ENCODE data around the gene ZNF48.

The ZNF48 gene

DNA sequence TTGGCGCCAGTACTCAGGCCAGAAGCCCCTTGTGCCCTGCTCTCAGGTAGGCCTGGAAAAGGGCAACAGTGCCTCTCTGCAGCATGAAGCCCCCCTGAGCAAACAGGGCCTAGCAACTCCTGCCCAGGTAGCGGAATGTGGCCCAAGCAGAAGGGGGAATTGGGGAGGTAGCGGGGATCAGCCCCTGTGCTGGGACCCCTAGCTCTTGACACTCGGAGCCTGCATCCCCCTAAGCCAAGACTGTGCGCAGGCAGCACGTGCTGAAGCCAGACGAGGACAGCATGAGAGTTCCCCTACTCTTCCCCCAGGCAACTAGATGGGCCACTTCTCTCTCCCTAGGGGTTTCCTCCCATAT is 39.3 kb upstream of the ZNF48 start:
- Mint-ChIP-seq H3K27me3 (no peaks in the 10 kb centered on the region), H3K4me1 (ENCODE audit: low read depth) (peaks cover 45% of the 10 kb centered on the region), H3K9me3 (no peaks in the 10 kb centered on the region), H3K4me3 (peak overlapping the region; percentile 95), H3K27ac (peak overlapping the region; percentile 94), H3K36me3 (ENCODE audit: low read depth) (peaks cover 39% of the 10 kb centered on the region)

DNA sequence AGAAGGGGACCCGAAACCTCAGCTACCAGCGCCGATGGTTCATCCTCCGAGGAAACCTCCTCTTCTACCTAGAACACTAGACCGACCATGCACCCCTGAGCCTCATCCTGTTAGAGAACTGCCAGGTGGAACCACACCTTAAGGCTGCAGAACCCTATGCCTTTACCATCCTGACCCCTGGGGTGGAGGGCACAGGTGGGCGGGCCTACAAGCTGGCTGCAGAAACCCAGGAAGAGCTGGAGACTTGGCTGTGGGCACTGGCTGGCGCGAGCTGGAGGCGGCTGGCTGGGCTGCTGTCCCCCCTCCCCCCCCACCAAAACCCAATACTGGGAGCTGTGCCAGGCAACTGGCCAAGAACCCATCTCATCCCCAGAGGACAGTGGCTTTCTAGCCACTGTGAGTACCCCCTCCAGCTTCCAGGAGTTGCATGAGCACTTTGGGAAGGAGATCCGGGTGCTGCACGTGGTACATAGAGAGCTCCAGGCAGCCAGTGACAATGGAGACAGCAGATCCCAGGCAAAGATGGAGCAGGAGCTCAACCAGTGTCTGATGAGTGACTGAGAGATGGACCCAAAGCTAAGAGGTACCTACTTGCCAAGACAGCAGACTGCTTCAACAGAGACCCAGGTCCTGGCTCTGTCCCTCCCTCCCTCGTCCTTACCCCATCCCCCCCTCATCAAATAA is 38.7 kb upstream of the ZNF48 start:
- peak overlapping the region; percentile 94 for H3K27ac Mint-ChIP-seq
- no peaks in the 10 kb centered on the region for H3K27me3 Mint-ChIP-seq
- H3K36me3 Mint-ChIP-seq (ENCODE audit: low read depth) = peaks cover 38% of the 10 kb centered on the region
- H3K4me1 Mint-ChIP-seq (ENCODE audit: low read depth) = peaks cover 39% of the 10 kb centered on the region
- no peaks in the 10 kb centered on the region for H3K9me3 Mint-ChIP-seq
- peak overlapping the region; percentile 95 for H3K4me3 Mint-ChIP-seq

DNA sequence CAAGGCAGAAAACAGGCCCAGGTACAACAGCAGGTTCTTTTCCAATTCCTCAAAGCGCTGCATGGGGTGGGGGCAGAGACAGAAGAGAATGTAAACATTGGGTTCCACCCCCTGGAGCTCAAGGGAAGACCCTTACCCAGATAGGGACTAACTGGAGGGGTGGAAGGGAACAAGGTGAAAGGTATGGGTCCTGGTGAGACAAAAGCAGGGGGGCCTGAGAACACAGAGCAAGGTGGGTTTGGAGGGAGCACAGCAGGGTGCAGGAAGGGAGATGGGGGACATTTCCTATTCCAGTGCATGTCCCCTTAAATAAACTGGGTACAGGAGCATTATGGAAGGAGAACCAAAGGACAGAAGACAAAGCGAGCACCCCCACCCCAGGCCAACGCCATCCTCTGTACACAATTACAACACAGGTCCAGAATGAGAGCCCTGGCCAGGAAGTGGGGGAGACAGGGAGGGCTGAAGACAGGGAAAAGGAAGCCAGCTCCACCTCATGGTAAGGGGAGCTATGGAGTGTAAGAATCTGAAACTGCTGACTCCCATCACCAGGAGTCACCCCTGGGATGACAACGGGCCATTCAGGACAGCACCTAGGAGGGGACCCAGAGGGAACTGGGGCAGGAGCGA is 38.0 kb upstream of the ZNF48 start:
- peaks cover 32% of the 10 kb centered on the region for H3K4me1 Mint-ChIP-seq (ENCODE audit: low read depth)
- no peak overlapping the region for H3K4me3 Mint-ChIP-seq
- no peaks in the 10 kb centered on the region for H3K27me3 Mint-ChIP-seq
- peak overlapping the region; percentile 2 for H3K27ac Mint-ChIP-seq
- H3K9me3 Mint-ChIP-seq = no peaks in the 10 kb centered on the region
- peaks cover 35% of the 10 kb centered on the region for H3K36me3 Mint-ChIP-seq (ENCODE audit: low read depth)

DNA sequence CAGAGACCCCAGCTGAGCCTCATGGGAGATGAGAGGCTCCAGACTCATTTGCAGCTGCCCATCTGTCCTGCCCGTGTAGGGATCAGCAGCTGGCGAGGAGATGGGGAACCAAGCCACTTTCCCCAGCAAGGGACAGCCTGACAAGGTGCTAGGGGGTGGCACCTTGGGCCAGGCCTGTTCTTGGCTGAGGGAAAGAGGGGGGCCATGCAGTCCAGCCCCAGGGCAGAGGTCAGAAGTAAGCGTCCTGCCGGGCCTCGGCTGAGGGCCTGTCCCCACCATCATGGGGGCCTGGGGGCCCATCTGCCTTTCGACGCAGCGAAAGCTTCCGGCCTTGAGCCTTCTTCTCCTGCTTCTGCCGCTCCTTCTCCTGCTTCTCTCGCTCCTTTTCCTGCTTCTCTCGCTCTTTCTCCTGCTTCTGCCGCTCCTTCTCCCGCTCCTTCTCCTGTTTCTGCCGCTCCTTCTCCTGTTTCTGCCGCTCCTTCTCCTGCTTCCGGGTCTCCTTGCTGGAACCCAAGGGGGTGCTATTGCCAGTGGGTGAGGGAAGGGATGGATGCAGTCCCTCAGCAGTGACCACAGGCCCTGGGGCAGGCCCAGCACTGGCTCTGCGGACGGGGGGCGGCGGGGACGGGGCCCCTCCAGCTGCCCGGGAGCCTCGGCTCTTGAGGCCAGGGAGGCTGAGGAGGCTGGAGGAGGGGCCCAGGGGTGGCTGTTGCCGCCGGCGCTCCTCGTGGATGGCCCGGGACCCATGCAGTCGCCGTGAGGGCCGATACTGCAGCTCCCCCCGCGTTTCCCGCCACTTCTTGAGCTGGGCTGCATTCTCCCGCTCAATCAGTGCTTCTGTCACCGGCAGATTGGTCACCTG is 37.3 kb upstream of the ZNF48 start:
- Mint-ChIP-seq H3K9me3 (no peaks in the 10 kb centered on the region), H3K36me3 (ENCODE audit: low read depth) (peaks cover 33% of the 10 kb centered on the region), H3K27me3 (no peaks in the 10 kb centered on the region), H3K4me3 (no peak overlapping the region), H3K27ac (no peak overlapping the region), H3K4me1 (ENCODE audit: low read depth) (peaks cover 29% of the 10 kb centered on the region)

DNA sequence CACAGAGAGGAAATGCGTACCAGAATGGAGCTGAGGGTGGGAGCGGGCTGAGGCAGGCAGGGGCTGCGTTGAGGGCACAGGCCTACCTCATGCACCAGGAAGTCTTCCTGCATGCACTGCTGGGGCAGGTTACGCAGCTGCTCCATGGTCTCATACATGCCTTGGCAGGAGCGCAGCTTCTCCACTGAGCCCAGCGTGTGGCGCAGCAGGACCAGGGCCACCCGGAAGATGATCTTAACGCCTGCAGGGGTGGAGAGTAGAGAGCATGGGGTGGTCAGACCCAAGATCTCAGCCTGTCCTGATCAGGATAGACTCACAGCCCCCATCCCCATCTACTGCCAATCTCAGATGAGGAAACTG is 36.7 kb upstream of the ZNF48 start:
- H3K9me3 Mint-ChIP-seq = no peaks in the 10 kb centered on the region
- peaks cover 34% of the 10 kb centered on the region for H3K36me3 Mint-ChIP-seq (ENCODE audit: low read depth)
- no peaks in the 10 kb centered on the region for H3K27me3 Mint-ChIP-seq
- no peak overlapping the region for H3K27ac Mint-ChIP-seq
- H3K4me1 Mint-ChIP-seq (ENCODE audit: low read depth) = peaks cover 24% of the 10 kb centered on the region
- no peak overlapping the region for H3K4me3 Mint-ChIP-seq

DNA sequence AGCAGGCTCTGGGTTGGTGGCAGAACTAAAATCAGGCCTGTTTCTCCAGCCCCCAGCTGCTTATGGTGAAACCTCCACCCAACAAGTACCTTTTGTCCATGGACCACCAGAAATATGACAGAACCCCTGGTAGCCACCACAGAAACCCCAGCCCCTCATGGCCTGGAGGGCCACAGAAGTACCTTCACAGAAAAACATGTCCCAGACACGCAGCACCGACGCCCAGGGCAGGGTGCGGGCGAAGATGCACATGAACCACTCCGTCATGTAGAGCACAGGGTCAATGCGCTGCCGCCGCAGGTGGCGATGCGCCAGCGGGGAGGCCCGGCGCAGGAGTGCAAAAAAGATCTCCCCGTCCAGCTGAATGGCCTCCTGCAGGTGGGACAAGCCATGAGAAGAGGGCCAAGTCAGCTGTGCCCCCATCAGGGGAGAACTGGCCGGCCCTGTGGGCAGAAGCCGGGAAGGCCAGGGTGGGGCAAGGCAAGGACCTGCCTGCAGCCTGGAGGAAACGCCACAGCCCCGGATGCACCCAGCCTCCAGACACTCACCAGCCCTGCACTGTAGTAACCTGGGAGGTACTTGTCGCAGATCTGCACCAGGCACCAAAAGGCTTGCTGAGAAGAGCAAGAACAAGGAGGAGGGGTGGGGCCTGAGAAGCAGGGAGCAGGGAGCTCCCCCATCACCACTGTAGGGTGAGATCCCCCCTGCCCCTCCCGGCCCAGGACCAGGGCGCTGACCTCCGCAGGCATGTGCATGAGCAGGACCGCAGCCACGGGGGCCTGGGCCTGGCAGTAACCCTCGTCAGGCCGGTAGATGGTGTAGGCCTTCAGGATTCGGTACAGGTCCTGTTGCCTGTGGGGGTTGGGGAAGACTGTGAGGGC is 36.0 kb upstream of the ZNF48 start:
- Mint-ChIP-seq H3K27ac (no peak overlapping the region), H3K36me3 (ENCODE audit: low read depth) (peaks cover 32% of the 10 kb centered on the region), H3K9me3 (no peaks in the 10 kb centered on the region), H3K4me3 (no peak overlapping the region), H3K4me1 (ENCODE audit: low read depth) (peaks cover 17% of the 10 kb centered on the region), H3K27me3 (no peaks in the 10 kb centered on the region)

DNA sequence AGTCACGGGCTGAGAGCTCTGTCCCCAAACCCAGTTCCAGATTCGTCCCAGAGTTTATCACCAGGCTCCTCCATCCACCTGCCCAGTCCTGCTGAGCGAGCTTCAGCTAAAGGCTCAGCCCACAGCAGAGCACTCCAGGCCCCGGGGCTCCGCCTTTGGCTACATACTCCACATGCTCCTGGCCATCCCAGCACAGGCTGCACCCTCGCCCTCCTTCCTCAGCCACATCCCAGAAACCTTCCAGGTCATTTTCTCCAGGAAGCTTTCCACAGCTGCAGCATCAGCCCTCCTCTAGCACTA is 35.4 kb upstream of the ZNF48 start:
- Mint-ChIP-seq H3K4me3 (no peak overlapping the region), H3K27me3 (no peaks in the 10 kb centered on the region), H3K9me3 (no peaks in the 10 kb centered on the region), H3K4me1 (ENCODE audit: low read depth) (peaks cover 14% of the 10 kb centered on the region), H3K27ac (no peak overlapping the region), H3K36me3 (ENCODE audit: low read depth) (peaks cover 33% of the 10 kb centered on the region)

DNA sequence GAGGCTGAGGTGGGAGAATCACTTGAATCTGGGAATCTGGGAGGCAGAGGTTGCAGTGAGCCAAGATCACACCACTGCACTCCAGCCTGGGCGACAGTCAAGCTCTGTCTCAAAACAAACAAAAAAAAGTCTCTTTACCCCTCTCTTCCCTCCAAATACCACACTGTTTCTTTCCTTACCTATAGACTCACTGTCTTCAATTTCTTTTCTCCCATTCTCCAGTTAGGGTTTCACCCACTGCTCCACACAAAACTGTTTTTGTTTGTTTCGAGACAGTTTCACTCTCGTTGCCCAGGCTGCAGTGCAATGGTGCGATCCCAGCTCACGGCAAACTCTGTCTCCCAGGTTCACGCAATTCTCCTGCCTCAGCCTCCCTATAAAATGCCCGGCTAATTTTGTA is 34.0 kb upstream of the ZNF48 start:
- peak overlapping the region; percentile 38 for H3K27ac Mint-ChIP-seq
- H3K36me3 Mint-ChIP-seq (ENCODE audit: low read depth) = peaks cover 42% of the 10 kb centered on the region
- no peak overlapping the region for H3K4me3 Mint-ChIP-seq
- H3K27me3 Mint-ChIP-seq = no peaks in the 10 kb centered on the region
- no peaks in the 10 kb centered on the region for H3K9me3 Mint-ChIP-seq
- H3K4me1 Mint-ChIP-seq (ENCODE audit: low read depth) = peaks cover 10% of the 10 kb centered on the region

DNA sequence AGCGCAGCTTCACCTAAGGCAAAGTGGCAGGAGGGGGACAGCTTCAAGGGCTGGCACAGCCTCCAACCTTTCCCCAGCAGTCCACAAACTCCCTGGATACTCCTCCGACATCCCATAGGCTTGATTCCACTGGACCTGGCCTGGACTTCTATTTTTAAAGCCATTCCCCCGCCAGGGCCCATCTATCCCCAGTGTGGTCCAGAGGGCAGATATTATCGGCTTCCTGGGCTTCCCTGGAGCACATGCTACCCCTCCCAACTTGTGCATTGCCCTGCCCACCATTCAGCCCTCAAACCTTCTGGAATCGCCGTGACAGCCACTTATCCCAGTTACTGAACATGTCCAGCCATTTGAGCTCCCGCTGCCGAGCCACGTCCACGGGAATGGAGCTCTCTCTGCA is 30.0 kb upstream of the ZNF48 start:
- H3K9me3 Mint-ChIP-seq = no peaks in the 10 kb centered on the region
- peaks cover 54% of the 10 kb centered on the region for H3K36me3 Mint-ChIP-seq (ENCODE audit: low read depth)
- H3K27me3 Mint-ChIP-seq = no peaks in the 10 kb centered on the region
- no peak overlapping the region for H3K27ac Mint-ChIP-seq
- H3K4me1 Mint-ChIP-seq (ENCODE audit: low read depth) = peaks cover 29% of the 10 kb centered on the region
- no peak overlapping the region for H3K4me3 Mint-ChIP-seq

DNA sequence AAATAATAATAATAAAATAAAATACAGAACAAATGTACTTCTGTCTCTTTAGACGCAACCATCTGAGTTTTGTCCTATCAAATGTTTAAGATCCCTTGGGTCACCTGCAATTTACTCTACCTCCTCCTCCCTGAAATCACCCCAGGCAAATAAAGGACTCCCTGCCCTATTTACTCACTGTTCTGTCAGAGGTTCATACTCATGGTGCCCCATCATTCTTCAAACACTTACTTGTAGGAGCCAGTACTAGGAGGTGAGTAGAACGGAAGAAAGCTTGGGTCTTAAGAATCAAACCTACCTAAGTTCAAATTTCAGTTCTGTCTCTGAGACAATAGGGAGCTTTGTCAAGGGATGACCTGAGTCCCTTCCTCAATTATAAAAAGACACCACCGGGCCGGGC is 28.7 kb upstream of the ZNF48 start:
- Mint-ChIP-seq H3K9me3 (no peaks in the 10 kb centered on the region), H3K27ac (peak overlapping the region; percentile 52), H3K4me1 (ENCODE audit: low read depth) (peaks cover 40% of the 10 kb centered on the region), H3K27me3 (no peaks in the 10 kb centered on the region), H3K36me3 (ENCODE audit: low read depth) (peaks cover 43% of the 10 kb centered on the region), H3K4me3 (peak overlapping the region; percentile 96)

DNA sequence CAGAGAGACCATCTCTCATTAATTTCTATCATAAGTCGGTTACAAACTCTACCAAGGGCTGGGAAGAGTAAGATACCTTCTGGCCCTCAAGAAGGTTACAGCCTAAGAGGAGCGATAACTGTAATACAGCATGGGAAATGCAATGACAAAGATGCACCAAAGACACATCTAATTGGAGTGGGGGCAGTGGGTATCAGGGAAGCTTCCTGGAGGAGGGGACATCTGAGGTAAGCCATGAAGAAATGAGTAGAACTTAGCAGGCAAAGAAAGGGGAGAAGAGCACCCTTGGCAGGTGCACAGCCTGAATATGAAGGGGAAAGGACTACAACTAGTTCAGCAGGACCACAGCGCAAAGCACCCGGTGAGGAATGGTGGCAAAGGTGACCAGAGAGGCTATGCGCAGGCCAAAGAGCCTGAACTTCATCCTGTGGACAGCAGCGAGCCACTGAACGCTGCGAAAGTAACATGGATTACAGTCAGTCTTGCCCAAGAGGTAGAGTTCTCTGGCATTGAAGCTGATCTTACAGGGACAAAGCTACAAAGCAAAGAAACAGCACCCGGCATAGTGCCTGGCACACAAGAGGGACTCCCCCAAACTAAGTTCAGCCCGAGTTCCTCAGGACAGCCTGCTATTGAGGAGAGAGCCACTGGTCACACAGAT is 27.7 kb upstream of the ZNF48 start:
- Mint-ChIP-seq H3K27ac (peak overlapping the region; percentile 90), H3K9me3 (no peaks in the 10 kb centered on the region), H3K36me3 (ENCODE audit: low read depth) (peaks cover 38% of the 10 kb centered on the region), H3K27me3 (no peaks in the 10 kb centered on the region), H3K4me3 (peak overlapping the region; percentile 96), H3K4me1 (ENCODE audit: low read depth) (peaks cover 46% of the 10 kb centered on the region)

DNA sequence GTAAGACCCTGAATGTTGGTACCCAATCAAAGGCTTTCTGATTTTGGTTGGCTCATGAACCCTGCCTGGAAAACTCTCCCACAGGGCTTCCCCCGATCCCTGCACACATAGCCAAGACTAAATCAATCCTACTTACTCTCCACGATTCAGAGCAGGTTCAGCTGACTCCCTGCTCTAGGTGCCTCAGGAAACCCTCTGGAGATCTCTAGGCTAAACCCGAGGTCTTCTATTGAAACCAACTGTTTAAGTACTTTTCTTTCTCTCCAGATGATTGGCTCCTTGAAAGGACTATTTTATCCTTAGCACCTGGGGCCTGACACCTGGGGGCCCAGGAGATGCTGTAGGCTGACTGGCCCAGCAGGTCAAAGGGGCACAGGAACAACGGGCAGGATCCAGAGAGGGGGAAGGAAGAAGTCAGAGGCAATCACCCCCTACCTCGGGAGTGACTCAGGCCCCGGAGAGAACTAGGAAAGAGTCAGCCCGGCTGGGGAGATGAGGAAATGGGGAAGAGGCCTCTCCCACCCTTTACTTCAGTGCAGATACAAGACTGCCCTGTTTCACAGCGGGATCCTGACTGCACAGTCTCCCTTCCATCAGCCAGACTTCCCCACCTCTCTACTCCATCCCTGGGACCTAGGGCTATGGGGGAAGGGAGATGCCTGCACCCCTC is 27.0 kb upstream of the ZNF48 start:
- H3K4me1 Mint-ChIP-seq (ENCODE audit: low read depth) = peaks cover 49% of the 10 kb centered on the region
- H3K27ac Mint-ChIP-seq = peak overlapping the region; percentile 90
- H3K36me3 Mint-ChIP-seq (ENCODE audit: low read depth) = peaks cover 33% of the 10 kb centered on the region
- no peaks in the 10 kb centered on the region for H3K27me3 Mint-ChIP-seq
- H3K9me3 Mint-ChIP-seq = no peaks in the 10 kb centered on the region
- H3K4me3 Mint-ChIP-seq = peak overlapping the region; percentile 96

DNA sequence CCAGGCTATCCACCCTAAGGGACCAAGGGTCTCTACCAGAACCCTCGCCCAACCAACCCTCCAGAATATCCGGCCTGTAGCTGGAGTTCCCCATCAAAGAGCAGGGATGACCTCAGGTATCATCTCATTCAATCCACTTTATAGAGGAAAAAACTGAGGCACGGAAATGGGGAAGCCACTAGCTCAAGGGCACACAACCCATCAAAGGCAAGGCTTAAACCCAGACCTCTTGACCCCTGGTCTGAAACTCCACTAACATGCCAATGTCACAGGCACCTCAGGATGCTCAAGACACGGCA is 26.5 kb upstream of the ZNF48 start:
- no peaks in the 10 kb centered on the region for H3K9me3 Mint-ChIP-seq
- peaks cover 49% of the 10 kb centered on the region for H3K4me1 Mint-ChIP-seq (ENCODE audit: low read depth)
- H3K36me3 Mint-ChIP-seq (ENCODE audit: low read depth) = peaks cover 28% of the 10 kb centered on the region

More for the DNA sequence above, 26.5 kb upstream of the ZNF48 start:
- Mint-ChIP-seq H3K4me3 (peak overlapping the region; percentile 96), H3K27ac (peak overlapping the region; percentile 90), H3K27me3 (no peaks in the 10 kb centered on the region)

All from stimulated activated naive CD8-positive, alpha-beta T cell treated with anti-CD3 and anti-CD28 coated beads, Interleukin-15, Interleukin-2, amounts not matched to agents 100 ng/mL and 50 ng/mL, for 24 hours (primary cell).